Progenitor cell of endocrine pancreas (in vitro differentiated cells): ENCODE measurements around the gene IQCE. TPM values are rescaled to one million over a fixed set of nuclear protein-coding genes. Genes with fewer than 3 reads are reported as not detected.

Source experiments
- DNase-seq: peaks from one replicate; pipeline ENCODE4 v3.0.0; 2021; ENCODE audit warnings: low spot score; ENCODE audit not compliant: unreplicated experiment
- H3K27ac Mint-ChIP-seq: 2 replicates; pipeline ENCODE4 v1.8.0; 2021; ENCODE audit warnings: mild to moderate bottlenecking, moderate library complexity, mixed read lengths
- H3K27me3 Mint-ChIP-seq: 2 replicates; pipeline ENCODE4 v1.8.0; 2021; ENCODE audit warnings: mixed read lengths
- H3K36me3 Mint-ChIP-seq: 2 replicates; pipeline ENCODE4 v1.8.0; 2022; ENCODE audit warnings: mixed read lengths; ENCODE audit not compliant: insufficient read depth
- H3K4me1 Mint-ChIP-seq: 2 replicates; pipeline ENCODE4 v1.8.0; 2021; ENCODE audit warnings: low read depth, mixed read lengths
- H3K4me3 Mint-ChIP-seq: 2 replicates; pipeline ENCODE4 v1.8.0; 2021; ENCODE audit warnings: low read depth, mild to moderate bottlenecking, moderate library complexity, mixed read lengths
- H3K9me3 Mint-ChIP-seq: 2 replicates; pipeline ENCODE4 v1.8.0; 2021; ENCODE audit warnings: low read depth, mixed read lengths
- CTCF ChIP-seq: fragments of 200-600 bp; sonication (generic); IDR thresholded peaks from one replicate; pipeline ENCODE4 v1.5.0; 2021; ENCODE audit warnings: antibody characterized with exemption, mild to moderate bottlenecking; ENCODE audit not compliant: unreplicated experiment
- total RNA-seq: library from RNA; stranded (reverse); gene quantifications from 2 replicates; pipeline ENCODE4 v1.2.1, GENCODE V29; 2021

The IQCE gene
- total RNA-seq, 1 donor from 2014 or later = 32.5 TPM

DNA sequence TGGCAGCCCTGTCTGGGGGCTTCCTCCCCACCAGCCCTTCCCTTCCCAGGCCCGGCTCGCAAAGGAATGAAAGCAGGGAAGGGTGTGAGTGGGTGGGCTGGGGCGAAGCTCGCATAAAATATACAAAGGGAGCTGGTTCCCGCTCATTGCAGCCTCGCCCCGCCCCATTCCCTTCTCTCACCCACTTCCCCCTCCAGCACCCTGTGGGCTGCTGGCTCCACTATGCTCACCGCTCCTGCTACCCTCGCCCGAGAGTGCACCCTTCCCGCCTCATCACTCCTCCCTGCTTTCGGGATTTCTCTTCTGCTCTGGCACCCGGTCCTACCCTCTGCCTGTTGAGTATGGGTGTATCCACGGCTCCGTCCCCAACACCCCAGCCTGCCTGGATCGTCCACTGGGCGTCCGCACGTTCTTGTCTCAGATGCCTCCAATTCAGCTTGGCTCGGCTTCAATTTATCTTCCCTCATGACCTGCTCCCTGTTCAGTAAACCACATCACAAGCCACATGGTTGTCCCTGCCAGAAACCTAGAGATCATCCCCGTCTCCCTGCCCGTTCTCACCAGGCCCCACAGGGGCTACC, 58.6 kb downstream of the IQCE start:
- Mint-ChIP-seq H3K36me3 (peaks cover 1% of the 10 kb centered on the region), H3K4me1 (peaks cover 19% of the 10 kb centered on the region), H3K9me3 (no peaks in the 10 kb centered on the region), H3K27ac (no peak overlapping the region), H3K4me3 (no peak overlapping the region), H3K27me3 (peaks cover 21% of the 10 kb centered on the region)
- TF ChIP-seq CTCF = no peak
- DNase-seq = no peak

DNA sequence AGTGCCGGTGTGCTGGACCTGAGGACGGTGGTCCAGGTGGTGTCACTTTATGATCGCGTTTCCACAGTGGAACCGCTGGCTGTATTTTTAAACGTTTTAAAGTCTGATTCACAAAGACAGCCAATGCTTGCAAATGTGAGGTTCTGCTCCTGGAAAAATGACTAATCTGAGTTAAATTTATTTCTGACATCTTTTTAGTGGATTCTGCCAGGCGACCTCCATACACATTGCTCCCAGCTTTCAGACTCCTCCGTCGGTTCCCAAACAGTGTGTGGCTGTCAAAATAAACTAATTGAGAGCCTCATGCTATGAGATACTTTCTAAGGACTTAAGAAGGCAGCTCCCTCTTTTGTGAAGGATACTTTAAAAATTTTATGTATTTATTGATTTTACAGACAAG, 60.3 kb downstream of the IQCE start:
- H3K36me3 Mint-ChIP-seq = peaks cover 1% of the 10 kb centered on the region
- DNase-seq = no peak
- H3K4me3 Mint-ChIP-seq = no peak overlapping the region
- no peak for TF ChIP-seq CTCF
- peaks cover 21% of the 10 kb centered on the region for H3K27me3 Mint-ChIP-seq
- H3K27ac Mint-ChIP-seq = no peak overlapping the region
- H3K4me1 Mint-ChIP-seq = peaks cover 19% of the 10 kb centered on the region
- H3K9me3 Mint-ChIP-seq = no peaks in the 10 kb centered on the region

DNA sequence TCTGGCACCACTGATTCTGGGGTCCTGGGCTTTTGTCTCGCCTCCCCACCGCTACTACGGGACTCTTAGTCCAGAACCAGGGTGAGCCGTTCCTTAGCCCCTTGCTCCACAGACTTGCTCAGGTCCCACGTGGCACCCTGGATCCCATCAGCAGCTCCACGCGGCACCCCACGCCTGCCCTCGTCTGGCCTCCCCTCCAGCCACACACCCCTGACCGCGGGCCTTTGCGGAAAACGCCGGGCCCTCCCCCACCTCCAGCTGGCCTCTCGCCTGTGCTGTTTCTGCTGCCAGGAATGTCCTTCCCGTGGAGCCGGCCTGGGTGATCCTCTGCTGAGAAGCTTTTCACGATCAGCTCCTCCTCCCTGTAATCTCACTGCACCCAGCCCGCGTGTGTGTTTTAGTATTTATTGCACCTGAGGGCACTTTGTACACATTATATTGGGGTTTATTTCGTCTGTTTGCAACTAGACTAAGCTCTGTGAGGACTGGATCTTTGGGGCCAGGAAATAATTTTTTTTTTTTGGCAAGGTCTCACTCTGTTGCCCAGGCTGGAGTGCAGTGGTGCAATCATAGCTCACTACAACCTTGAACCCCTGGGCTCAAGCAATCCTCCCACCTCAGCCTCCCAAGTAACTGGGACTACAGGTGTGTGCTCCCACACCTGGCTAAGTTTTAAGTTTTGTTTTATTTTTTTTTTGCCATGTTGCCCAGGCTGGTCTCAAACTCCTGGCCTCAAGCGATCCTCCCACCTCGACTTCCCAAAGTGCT, 62.5 kb downstream of the IQCE start:
- Mint-ChIP-seq H3K27me3 (peaks cover 21% of the 10 kb centered on the region), H3K27ac (no peak overlapping the region), H3K4me1 (peaks cover 19% of the 10 kb centered on the region), H3K4me3 (no peak overlapping the region), H3K9me3 (no peaks in the 10 kb centered on the region), H3K36me3 (no peaks in the 10 kb centered on the region)
- no peak for TF ChIP-seq CTCF
- DNase-seq = no peak

DNA sequence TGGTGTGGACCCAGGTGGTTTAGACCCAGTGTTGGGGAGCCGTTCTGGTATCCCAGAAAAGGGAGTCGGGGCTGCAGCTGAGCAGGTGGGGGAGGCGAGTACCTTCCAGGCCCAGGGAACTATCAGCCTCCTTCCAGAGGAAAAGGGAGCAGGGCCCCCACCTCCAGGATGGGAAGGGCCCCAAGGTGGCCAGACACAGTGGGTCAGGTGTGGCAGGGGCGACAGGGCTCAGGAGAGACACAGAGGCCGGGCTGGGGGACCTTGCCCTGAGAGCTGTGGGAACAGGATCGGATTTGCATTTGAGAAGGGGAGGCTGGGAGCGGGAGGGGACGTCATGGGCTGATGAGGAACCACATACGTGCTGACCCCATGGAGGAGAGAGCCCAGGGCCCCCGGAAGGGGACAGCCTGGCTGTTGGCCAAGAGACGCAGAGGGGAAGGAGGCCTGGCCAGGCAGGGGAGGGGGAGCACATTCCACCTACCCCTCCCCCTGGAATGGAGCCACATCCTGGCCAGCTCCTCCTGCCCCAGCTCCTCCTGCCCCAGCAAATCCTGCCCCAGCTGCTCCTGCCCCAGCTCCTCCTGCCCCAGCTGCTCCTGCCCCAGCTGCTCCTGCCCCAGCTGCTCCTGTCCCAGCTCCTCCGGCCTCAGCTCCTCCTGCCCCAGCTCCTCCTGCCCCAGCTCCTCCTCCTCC, 63.3 kb downstream of the IQCE start:
- Mint-ChIP-seq H3K27me3 (peaks cover 21% of the 10 kb centered on the region), H3K4me1 (peaks cover 15% of the 10 kb centered on the region), H3K4me3 (no peak overlapping the region), H3K36me3 (no peaks in the 10 kb centered on the region), H3K9me3 (no peaks in the 10 kb centered on the region), H3K27ac (no peak overlapping the region)
- DNase-seq = no peak
- no peak for TF ChIP-seq CTCF

DNA sequence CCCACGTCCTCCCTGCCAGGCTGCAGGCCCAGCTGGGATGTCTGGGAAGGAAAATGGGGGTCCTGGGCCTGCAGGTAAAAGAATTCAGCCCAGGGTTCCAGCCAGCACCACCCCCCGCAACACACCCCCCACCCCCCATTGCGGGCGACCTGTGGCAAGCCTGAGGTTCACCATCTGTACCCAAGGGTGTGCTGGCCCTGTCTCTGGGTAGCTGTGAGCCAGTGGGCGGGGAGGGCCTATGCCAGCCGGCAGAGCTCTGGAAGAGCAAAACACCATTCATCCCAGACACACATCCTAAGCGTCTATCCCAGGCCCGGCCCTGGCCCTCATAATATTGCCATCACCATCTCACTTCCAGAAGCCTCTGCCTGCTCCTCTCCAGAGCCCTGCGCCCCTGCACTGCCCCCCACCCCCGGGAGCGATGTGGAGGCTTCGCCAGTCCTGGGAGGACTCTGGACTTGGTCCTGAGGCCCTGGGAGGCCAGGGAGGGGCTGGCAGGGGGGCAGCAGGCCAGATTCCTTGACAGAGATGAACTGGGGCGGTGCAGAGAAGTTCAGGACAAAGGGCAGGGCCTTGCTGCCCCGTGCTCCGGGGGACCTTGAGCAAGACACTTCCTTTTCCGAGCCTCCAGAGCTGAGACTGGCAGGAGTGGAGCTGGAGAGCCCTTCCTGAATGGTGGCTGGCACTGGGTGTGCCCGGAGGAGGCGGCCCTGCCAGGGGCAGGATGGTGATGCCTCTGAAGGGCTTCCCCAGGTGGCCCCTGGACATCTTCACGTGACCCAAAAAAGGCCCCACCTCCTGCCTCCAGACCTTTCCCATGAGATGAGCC, 64.3 kb downstream of the IQCE start:
- TF ChIP-seq CTCF = no peak
- no peaks in the 10 kb centered on the region for H3K36me3 Mint-ChIP-seq
- no peak overlapping the region for H3K27ac Mint-ChIP-seq
- H3K4me3 Mint-ChIP-seq = no peak overlapping the region
- H3K9me3 Mint-ChIP-seq = no peaks in the 10 kb centered on the region
- H3K27me3 Mint-ChIP-seq = peaks cover 17% of the 10 kb centered on the region
- no peak for DNase-seq
- peaks cover 11% of the 10 kb centered on the region for H3K4me1 Mint-ChIP-seq
